A673 (cell line): Measurements from ENCODE around the gene SDK1.

Source experiments
- EZH2 ChIP-seq: fragments of 200-600 bp; sonication (generic); IDR thresholded peaks from 2 replicates; pipeline ENCODE4 v1.6.1; 2017; ENCODE audit warnings: borderline replicate concordance, low read depth, mild to moderate bottlenecking, mixed read lengths, antibody characterized with exemption, low read length; ENCODE audit not compliant: poor library complexity, severe bottlenecking
- TF ChIP-seq, protein P1 (sequence below): fragments of 300-800, 200-600 bp; sonication (generic); conservative IDR thresholded peaks from 2 replicates; pipeline ENCODE4 v1.5.1; 2017; ENCODE audit warnings: low read depth, mild to moderate bottlenecking, antibody characterized with exemption, low read length, moderate library complexity, mixed read lengths

DNA sequence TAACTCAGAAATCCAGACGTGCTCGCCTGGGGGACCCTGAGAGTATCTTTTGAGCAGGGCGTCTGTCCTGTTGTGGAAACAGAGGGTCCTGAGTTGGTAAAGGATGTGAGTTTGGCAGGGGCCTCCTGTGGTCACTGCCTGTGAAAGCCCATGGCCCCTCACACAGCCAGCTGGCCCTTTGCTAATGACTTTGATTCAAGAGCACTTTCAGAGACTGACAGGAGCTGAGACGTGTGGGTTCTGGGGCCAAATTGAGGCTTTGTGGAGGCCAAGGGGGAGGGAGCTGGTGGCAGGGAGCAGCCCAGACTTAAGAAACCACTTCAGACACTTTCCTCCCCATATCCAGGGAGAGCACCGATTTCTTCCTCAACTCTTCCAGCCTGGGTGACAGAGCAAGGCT is 921.6 kb downstream of the SDK1 start:
- TF ChIP-seq, protein P1, sequence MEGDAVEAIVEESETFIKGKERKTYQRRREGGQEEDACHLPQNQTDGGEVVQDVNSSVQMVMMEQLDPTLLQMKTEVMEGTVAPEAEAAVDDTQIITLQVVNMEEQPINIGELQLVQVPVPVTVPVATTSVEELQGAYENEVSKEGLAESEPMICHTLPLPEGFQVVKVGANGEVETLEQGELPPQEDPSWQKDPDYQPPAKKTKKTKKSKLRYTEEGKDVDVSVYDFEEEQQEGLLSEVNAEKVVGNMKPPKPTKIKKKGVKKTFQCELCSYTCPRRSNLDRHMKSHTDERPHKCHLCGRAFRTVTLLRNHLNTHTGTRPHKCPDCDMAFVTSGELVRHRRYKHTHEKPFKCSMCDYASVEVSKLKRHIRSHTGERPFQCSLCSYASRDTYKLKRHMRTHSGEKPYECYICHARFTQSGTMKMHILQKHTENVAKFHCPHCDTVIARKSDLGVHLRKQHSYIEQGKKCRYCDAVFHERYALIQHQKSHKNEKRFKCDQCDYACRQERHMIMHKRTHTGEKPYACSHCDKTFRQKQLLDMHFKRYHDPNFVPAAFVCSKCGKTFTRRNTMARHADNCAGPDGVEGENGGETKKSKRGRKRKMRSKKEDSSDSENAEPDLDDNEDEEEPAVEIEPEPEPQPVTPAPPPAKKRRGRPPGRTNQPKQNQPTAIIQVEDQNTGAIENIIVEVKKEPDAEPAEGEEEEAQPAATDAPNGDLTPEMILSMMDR: no peak
- TF ChIP-seq EZH2: no peak
